Thyroid gland (tissue), 4 donors: ENCODE results near the gene AGMAT.

Source experiments
- POLR2A ChIP-seq, 2 donors: fragments of 450-650 bp; IDR thresholded peaks; one replicate each; pipeline ENCODE4 v1.6.1; 2017; ENCODE audit warnings: antibody characterized with exemption in 2 of 2, mild to moderate bottlenecking in 2 of 2, moderate library complexity in 1 of 2
- TF ChIP-seq, protein P1 (sequence below), 6 experiments: fragments of 200-600 bp in 3 of 6; fragments of 450-650 bp in 3 of 6; sonication (generic) in 3 of 6; IDR thresholded peaks; one replicate each; pipeline ENCODE4 v1.5.1; 2016 to 2019; ENCODE audit warnings: antibody characterized with exemption in 6 of 6, mild to moderate bottlenecking in 2 of 6, inconsistent platforms in 1 of 6, moderate library complexity in 1 of 6

DNA sequence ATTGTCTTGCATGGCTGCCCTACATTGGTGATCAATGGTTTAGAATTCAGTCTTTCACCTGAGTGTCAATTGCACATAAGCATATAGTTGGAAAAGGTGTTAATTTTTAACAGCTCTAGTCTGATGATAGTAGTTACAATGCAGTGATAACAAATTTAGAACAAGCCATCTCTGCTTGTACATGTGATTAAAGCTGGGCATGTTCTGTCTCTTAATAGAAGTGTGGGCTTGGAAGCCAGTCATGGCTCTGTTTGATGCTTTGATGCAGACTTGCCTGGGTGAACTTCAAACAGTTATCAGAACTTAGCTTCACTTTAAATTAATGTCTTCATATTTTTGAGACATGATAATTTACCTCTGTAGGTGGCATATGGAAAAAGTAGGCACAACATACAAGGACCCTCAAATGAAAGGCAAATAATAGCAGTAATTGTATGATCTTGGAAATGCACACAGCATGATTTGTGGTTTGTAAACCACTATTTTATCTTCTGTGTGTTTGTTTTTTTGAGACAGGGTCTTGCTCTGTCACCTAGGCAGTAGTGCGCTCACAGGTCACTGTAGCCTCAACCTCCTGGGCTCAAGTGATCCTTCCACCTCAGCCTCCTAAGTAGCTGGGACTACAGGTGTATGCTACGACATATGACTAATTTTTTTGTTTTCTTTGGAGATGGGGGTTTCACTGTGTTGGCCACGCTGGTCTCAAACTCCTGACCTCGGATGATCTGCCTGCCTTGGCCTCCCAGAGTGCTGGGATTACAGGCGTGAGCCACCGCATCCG, 36.2 kb upstream of the AGMAT start:
- TF ChIP-seq, protein P1, sequence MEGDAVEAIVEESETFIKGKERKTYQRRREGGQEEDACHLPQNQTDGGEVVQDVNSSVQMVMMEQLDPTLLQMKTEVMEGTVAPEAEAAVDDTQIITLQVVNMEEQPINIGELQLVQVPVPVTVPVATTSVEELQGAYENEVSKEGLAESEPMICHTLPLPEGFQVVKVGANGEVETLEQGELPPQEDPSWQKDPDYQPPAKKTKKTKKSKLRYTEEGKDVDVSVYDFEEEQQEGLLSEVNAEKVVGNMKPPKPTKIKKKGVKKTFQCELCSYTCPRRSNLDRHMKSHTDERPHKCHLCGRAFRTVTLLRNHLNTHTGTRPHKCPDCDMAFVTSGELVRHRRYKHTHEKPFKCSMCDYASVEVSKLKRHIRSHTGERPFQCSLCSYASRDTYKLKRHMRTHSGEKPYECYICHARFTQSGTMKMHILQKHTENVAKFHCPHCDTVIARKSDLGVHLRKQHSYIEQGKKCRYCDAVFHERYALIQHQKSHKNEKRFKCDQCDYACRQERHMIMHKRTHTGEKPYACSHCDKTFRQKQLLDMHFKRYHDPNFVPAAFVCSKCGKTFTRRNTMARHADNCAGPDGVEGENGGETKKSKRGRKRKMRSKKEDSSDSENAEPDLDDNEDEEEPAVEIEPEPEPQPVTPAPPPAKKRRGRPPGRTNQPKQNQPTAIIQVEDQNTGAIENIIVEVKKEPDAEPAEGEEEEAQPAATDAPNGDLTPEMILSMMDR (IDR thresholded peaks at IDR 0.05) = no peak
- TF ChIP-seq POLR2A (IDR thresholded peaks at IDR 0.05) = no peak
